Cortex of kidney (tissue), 1 donor: ENCODE data around the gene COL9A3.

Source experiments
- DNase-seq: peaks from one replicate; lab custom pipeline; 2025; lab: John Stamatoyannopoulos, UW

The COL9A3 gene

GRCh38 chr20:62811320-62811719, 5.5 kb upstream of the COL9A3 start:
- DNase-seq, result no peak

DNA sequence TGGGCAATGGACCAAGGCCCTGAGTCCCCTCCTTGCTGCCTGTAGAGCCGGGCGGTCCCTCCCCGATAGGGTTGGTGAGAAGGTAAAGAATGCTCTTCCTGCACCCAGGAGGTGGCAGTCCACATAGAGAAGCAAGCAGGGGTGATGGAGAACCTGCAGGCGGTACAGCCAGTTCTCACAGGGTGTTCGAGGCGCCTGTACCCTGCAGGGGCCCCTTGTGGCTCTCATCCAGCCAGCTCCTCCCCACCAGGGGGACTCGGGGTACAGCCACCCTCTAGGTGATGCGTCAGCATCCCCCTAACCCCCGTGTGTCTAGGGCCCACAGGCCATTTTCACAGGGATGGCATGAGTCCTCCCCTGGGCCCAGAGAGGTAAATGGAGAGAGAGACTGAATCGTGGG, 5.1 kb upstream of the COL9A3 start:
- DNase-seq, result no peak

DNA sequence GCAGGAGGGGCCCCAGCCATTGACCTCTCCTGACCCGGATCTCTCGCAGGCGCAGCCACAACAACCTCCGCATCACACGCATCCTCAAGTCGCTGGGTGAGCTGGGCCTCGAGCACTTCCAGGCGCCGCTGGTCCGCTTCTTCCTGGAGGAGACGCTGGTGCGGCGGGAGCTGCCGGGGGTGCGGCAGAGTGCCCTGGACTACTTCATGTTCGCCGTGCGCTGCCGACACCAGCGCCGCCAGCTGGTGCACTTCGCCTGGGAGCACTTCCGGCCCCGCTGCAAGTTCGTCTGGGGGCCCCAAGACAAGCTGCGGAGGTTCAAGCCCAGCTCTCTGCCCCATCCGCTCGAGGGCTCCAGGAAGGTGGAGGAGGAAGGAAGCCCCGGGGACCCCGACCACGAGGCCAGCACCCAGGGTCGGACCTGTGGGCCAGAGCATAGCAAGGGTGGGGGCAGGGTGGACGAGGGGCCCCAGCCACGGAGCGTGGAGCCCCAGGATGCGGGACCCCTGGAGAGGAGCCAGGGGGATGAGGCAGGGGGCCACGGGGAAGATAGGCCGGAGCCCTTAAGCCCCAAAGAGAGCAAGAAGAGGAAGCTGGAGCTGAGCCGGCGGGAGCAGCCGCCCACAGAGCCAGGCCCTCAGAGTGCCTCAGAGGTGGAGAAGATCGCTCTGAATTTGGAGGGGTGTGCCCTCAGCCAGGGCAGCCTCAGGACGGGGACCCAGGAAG, 4.5 kb upstream of the COL9A3 start:
- no peak for DNase-seq

DNA sequence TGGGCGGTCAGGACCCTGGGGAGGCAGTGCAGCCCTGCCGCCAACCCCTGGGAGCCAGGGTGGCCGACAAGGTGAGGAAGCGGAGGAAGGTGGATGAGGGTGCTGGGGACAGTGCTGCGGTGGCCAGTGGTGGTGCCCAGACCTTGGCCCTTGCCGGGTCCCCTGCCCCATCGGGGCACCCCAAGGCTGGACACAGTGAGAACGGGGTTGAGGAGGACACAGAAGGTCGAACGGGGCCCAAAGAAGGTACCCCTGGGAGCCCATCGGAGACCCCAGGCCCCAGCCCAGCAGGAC, 4.0 kb upstream of the COL9A3 start:
- DNase-seq, result no peak

GRCh38 chr20:62813588-62813987, 3.3 kb upstream of the COL9A3 start:
- DNase-seq, result no peak

- no peak for DNase-seq
Observed at GRCh38 chr20:62814060-62814708, 2.7 kb upstream of the COL9A3 start.

DNA sequence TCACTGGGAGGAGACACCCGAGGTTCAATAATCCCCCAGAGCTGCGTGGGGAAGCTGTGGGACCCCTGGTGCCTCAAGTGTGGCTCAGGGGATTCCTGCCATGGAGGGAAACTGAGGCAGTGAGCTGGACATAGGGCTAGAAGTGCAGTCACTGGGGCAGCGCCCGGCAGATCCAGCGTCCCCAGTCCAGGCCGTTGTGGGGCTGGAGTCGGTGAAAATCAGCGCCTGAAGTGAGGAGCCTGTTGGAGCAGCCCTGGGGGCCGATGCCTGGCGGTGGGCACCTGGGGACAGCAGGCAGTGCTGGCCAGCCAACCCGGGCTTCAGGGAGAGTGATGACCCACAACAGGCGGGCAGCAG, 2.2 kb upstream of the COL9A3 start:
- no peak for DNase-seq

GRCh38 chr20:62815066-62815991, 1.5 kb upstream of the COL9A3 start:
- DNase-seq, result no peak

GRCh38 chr20:62816031-62816883, 593 bp upstream of the COL9A3 start:
- no peak for DNase-seq

DNA sequence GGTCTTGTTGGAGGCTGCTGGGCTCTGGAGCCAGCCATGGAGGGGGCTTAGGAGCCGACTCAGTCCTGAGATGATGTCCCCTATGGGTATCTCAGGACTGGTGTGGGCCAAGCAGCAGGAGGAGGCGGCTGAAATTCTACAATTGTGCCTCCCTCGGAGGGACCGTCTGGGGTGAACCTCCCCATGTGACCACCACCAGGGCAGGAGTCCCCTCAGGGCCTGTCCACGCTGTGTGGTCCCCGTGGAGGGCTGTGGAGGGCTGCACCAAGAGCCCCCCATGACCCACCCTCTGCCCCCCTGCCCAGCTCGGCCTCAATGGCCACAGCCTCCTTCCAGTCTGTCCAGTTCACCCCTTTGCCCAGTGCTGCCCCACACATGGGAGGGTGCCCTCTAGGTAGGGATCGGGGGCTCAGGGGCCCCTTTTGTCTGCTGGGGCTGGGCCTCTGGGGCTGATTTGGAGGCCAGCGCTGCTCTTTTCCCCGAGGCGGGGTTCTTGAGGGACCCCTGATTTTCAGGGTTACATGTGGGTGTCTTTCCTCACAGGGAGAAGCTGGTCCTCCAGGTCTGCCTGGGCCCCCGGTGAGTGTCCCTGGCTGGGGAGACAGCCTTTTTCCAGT, 1.2 kb downstream of the COL9A3 start:
- no peak for DNase-seq

- DNase-seq, result no peak
Observed at GRCh38 chr20:62818592-62819493, 2.0 kb downstream of the COL9A3 start.

DNA sequence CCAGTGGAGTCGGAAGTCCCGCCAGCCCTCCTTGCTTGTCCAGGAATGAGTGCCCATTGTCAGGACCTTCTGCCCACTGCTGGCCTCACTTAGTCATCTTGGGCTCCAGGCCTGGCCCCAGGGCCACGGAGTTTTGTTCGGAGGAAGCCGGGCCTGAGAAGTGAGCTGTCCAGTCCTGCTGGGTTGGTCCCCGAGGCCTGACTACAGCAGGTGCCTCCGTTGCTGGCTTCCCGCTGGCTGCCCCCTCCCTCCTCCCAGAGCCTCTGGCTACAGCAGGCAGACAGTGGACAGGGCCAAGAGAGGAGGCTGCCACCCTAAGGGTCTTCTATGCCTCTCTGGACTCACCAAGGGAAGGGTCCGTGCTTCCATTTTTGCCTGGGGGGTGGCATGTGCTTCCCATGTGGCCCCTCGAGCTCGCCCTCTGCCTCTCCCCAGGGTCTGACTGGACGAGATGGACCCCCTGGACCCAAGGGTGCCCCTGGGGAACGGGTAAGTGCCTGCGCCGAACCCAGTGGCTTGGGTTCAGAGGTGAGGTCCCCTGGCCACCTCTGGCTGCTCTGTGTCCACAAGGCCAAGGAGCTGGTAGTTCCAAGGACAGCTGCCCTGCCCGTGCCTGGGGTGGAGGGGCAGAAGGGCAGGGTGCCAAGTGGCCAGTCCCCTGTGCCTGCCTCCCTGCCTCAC, 2.8 kb downstream of the COL9A3 start:
- no peak for DNase-seq

GRCh38 chr20:62820208-62820961, 3.5 kb downstream of the COL9A3 start:
- no peak for DNase-seq

- no peak for DNase-seq
Observed at GRCh38 chr20:62820962-62821725, 4.3 kb downstream of the COL9A3 start.

DNA sequence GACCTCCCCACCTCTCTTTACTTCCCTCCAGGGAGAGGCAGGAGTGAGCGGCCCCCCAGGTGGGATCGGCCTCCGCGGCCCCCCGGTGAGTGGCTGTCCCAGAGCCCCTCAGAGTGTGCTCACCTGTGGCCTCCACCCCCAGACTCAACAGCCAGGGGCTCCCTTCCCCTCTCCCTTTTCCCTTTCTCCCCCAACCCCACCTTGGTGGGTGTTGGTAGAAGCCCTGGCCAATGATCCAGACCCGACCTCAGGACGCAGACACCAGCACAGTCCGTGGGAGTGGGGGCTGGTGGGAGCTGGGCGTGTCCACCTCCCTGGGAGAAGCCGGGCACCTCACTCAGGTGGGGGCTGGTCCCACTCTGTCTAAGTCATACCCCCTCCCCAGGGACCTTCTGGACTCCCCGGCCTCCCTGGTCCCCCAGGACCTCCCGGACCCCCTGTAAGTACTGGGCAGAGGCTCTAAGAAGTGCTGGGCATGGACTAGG, 4.9 kb downstream of the COL9A3 start:
- no peak for DNase-seq

DNA sequence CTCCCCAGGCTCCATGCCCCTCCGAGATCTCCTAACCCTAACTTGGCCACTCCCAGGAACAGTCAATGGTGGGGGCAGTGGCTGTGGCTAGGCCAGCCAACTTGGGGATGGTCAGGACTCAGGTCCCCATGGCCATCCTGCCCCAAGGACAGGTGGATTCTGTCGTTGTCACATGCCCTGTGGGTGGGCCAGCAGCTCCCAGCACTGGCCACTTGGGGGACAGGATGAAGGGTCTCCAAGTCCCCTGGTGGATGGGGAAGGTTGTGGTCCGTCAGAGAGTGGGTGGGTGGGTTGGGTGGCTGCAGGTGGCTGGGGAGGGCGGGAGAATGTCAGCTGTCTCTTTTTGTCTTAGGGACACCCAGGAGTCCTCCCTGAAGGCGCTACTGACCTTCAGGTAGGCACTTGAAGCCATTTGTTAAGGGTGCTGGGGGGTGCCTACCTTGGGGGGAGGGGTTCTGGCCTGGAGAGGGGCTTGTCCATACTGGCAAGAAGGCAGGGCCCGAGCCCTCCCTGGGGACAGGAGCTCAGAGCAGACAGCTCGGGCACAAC, 5.5 kb downstream of the COL9A3 start:
- no peak for DNase-seq

GRCh38 chr20:62822788-62823651, 6.2 kb downstream of the COL9A3 start:
- no peak for DNase-seq
